ENCODE measurements around the gene RCOR1.
A peak's percentile ranks its signal among the peaks of the same experiment; 100 is the strongest.

RCOR1 gene

GRCh38 chr14:102771144-102771543, 178.7 kb downstream of the RCOR1 start:
- H3K27ac ChIP-seq (ENCODE audit: insufficient read depth, low read length, poor library complexity, severe bottlenecking) = no peak overlapping the region
- no peaks in the 10 kb centered on the region for H3K9me3 ChIP-seq (ENCODE audit: control insufficient read depth, low read length)
- no peaks in the 10 kb centered on the region for H3K27me3 ChIP-seq (replicated peaks; ENCODE audit: control insufficient read depth, insufficient read depth, low read length, poor library complexity, severe bottlenecking)
- no peaks in the 10 kb centered on the region for H3K36me3 ChIP-seq (ENCODE audit: control insufficient read depth, insufficient read depth, low read length)
- DNase-seq = no peak
- no peak overlapping the region for H3K4me3 ChIP-seq (ENCODE audit: insufficient read depth, low read depth, low read length, poor library complexity, severe bottlenecking)
- peaks cover 11% of the 10 kb centered on the region for H3K4me1 ChIP-seq (ENCODE audit: control insufficient read depth, insufficient read depth, low read length, poor library complexity, severe bottlenecking)

DNA sequence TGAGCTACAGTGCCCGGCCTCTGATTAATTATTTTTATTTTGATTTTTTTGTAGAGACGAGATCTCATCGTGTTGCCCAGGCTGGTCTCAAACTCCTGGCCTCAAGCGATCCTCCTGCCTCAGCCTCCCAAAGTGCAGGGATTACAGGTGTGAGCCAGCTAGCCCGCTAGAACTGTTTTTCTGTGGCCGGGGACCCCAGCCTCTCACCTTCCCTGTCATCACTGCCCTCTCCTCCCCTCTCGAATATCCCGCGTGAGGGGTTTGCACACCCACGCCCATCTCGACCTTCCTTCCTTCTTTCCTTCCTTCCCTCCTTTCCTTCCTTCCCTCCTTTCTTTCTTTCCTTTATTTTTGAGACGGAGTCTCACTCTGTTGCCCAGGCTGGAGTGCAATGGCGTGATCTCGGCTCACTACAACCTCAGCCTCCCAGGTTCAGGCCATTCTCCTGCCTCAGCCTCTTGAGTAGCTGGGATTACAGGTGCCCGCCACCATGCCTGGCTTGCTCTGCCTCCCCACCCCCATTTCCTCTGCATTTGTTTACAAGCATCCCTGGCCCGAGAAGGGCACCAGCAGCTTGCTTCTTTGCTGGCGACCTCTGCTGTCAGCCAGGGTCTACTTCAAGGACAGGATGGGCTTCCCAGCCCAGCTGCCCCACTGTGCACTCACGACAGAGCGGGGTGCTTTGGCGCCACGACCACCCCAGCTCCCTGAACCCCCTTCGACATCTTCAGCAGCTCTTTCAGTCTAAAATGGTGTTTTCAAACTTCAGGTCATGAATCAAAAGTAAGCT, 180.5 kb downstream of the RCOR1 start:
- Histone ChIP-seq H3K27ac (ENCODE audit: insufficient read depth, low read length, poor library complexity, severe bottlenecking) (no peak overlapping the region), H3K9me3 (ENCODE audit: control insufficient read depth, low read length) (no peaks in the 10 kb centered on the region), H3K36me3 (ENCODE audit: control insufficient read depth, insufficient read depth, low read length) (no peaks in the 10 kb centered on the region), H3K27me3 (replicated peaks; ENCODE audit: control insufficient read depth, insufficient read depth, low read length, poor library complexity, severe bottlenecking) (no peaks in the 10 kb centered on the region), H3K4me3 (ENCODE audit: insufficient read depth, low read depth, low read length, poor library complexity, severe bottlenecking) (no peak overlapping the region), H3K4me1 (ENCODE audit: control insufficient read depth, insufficient read depth, low read length, poor library complexity, severe bottlenecking) (peaks cover 17% of the 10 kb centered on the region)
- DNase-seq = no peak

DNA sequence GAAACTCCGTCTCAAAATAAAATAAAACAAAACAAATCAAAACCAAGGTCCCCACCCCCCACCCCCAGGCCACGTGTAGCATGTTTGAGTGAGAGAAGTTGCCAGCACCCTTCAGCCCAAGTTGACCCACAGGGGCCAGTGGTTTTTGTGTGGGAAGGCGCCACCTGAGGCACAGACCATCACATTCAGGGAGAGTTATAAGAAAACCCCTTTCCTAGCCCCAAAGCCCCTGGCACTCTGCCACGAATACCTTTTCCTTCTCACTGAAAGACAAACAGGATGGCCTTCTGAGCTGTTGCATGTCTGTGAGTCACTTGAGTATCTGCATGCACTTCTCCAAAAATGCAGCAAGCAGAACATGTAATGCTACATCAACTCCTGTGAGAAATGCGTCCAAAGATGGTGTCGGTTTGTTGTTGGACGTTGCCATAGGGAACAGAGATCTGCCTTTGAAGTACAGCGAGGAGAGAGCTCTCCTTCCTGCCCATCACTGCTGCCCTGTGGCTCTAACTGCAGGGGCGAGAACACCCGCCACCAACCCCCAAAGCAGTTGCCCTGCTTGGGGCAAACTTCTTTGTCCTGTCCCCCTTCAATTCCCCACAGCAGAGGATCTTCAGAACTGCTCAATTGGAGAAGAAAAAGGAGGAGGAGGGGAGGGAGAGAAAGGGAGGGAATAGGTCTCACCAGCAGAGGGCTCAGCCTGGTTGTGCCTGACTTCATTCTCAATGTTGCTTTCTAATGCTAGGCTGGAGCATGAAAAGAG, 182.1 kb downstream of the RCOR1 start:
- H3K27ac ChIP-seq (ENCODE audit: insufficient read depth, low read length, poor library complexity, severe bottlenecking) = peak overlapping the region; percentile 88
- no peaks in the 10 kb centered on the region for H3K27me3 ChIP-seq (replicated peaks; ENCODE audit: control insufficient read depth, insufficient read depth, low read length, poor library complexity, severe bottlenecking)
- no peak overlapping the region for H3K4me3 ChIP-seq (ENCODE audit: insufficient read depth, low read depth, low read length, poor library complexity, severe bottlenecking)
- H3K36me3 ChIP-seq (ENCODE audit: control insufficient read depth, insufficient read depth, low read length) = no peaks in the 10 kb centered on the region
- H3K9me3 ChIP-seq (ENCODE audit: control insufficient read depth, low read length) = no peaks in the 10 kb centered on the region
- H3K4me1 ChIP-seq (ENCODE audit: control insufficient read depth, insufficient read depth, low read length, poor library complexity, severe bottlenecking) = peaks cover 24% of the 10 kb centered on the region
- peak; percentile 46 to 64 (median 56) for DNase-seq

- DNase-seq = no peak
- H3K4me1 ChIP-seq (ENCODE audit: control insufficient read depth, insufficient read depth, low read length, poor library complexity, severe bottlenecking) = peaks cover 29% of the 10 kb centered on the region
- peak overlapping the region; percentile 88 for H3K27ac ChIP-seq (ENCODE audit: insufficient read depth, low read length, poor library complexity, severe bottlenecking)
- no peaks in the 10 kb centered on the region for H3K36me3 ChIP-seq (ENCODE audit: control insufficient read depth, insufficient read depth, low read length)
- H3K9me3 ChIP-seq (ENCODE audit: control insufficient read depth, low read length) = no peaks in the 10 kb centered on the region
- H3K4me3 ChIP-seq (ENCODE audit: insufficient read depth, low read depth, low read length, poor library complexity, severe bottlenecking) = no peak overlapping the region
- H3K27me3 ChIP-seq (replicated peaks; ENCODE audit: control insufficient read depth, insufficient read depth, low read length, poor library complexity, severe bottlenecking) = no peaks in the 10 kb centered on the region
Observed at GRCh38 chr14:102775855-102776760, 183.7 kb downstream of the RCOR1 start.

DNA sequence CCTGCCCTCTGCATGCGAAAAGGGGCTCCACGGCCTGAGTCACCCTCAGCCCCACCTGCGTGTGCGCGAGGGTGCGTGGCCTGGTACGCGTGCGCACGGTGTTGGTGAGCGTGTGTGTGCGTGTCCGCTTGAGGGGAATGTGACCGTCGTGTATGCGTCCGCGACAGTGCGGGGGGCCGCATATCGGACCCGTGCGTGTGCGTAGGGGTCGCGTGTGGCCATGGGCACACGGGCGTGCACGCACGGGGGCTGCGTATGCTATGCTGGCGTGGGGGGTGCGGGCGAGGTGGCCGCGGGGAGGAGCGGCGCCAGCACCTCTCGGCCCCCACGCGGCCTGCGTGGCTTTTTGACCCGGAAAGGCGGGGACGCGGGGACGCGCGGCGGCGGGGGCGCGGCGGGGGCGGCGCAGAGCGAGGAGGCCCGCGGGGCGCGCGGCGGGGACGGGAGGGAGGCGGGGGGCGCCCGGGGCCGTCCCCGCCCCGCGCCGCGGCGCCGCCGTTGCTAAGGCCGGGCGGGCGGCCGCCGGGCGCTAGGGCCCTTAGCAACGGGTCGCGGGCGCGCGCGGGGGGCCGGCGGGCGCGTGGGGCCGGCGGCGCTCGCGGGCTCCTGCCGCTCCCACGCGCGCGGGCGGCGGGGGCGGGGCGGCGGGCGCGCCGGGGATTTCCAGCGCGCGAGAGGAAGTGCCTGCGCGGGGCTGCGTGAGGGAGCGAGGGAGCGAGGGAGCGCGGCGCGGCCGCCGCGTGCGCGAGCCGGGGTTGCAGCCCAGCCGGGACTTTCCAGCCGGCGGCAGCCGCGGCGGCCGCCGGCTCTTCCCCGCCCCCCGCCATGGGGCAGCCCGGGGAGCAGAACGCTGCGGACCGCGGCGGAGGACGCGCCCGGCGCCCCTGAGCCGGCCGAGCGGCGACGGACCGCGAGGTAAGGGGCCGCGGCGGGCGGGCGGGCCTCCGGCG, 184.6 kb downstream of the RCOR1 start, which contains the start of gene TRAF3:
TRAF3 (plus strand) TSS at position 689 of the 950 bp plus-strand sequence. CDS start 92,753 bp downstream, outside the sequence.
- DNase-seq = peak; percentile 83 to 85 (median 84)
- peaks cover 29% of the 10 kb centered on the region for H3K4me1 ChIP-seq (ENCODE audit: control insufficient read depth, insufficient read depth, low read length, poor library complexity, severe bottlenecking)
- H3K27me3 ChIP-seq (replicated peaks; ENCODE audit: control insufficient read depth, insufficient read depth, low read length, poor library complexity, severe bottlenecking) = no peaks in the 10 kb centered on the region
- no peaks in the 10 kb centered on the region for H3K9me3 ChIP-seq (ENCODE audit: control insufficient read depth, low read length)
- H3K4me3 ChIP-seq (ENCODE audit: insufficient read depth, low read depth, low read length, poor library complexity, severe bottlenecking) = peak within 1 kb of the TSS; percentile 59
- H3K36me3 ChIP-seq (ENCODE audit: control insufficient read depth, insufficient read depth, low read length) = no peaks in the 10 kb centered on the region
- H3K27ac ChIP-seq (ENCODE audit: insufficient read depth, low read length, poor library complexity, severe bottlenecking) = peak within 1 kb of the TSS; percentile 88

- peak overlapping the region; percentile 86 for H3K27ac ChIP-seq (ENCODE audit: insufficient read depth, low read length, poor library complexity, severe bottlenecking)
- H3K4me1 ChIP-seq (ENCODE audit: control insufficient read depth, insufficient read depth, low read length, poor library complexity, severe bottlenecking) = peaks cover 29% of the 10 kb centered on the region
- no peaks in the 10 kb centered on the region for H3K27me3 ChIP-seq (replicated peaks; ENCODE audit: control insufficient read depth, insufficient read depth, low read length, poor library complexity, severe bottlenecking)
- DNase-seq = no peak
- no peaks in the 10 kb centered on the region for H3K36me3 ChIP-seq (ENCODE audit: control insufficient read depth, insufficient read depth, low read length)
- H3K4me3 ChIP-seq (ENCODE audit: insufficient read depth, low read depth, low read length, poor library complexity, severe bottlenecking) = peak overlapping the region; percentile 59
- H3K9me3 ChIP-seq (ENCODE audit: control insufficient read depth, low read length) = no peaks in the 10 kb centered on the region
Observed at GRCh38 chr14:102777711-102778337, 185.4 kb downstream of the RCOR1 start.

- Histone ChIP-seq H3K27ac (ENCODE audit: insufficient read depth, low read length, poor library complexity, severe bottlenecking) (peak overlapping the region; percentile 86), H3K4me1 (ENCODE audit: control insufficient read depth, insufficient read depth, low read length, poor library complexity, severe bottlenecking) (peaks cover 29% of the 10 kb centered on the region), H3K9me3 (ENCODE audit: control insufficient read depth, low read length) (no peaks in the 10 kb centered on the region), H3K4me3 (ENCODE audit: insufficient read depth, low read depth, low read length, poor library complexity, severe bottlenecking) (peak overlapping the region; percentile 59), H3K36me3 (ENCODE audit: control insufficient read depth, insufficient read depth, low read length) (no peaks in the 10 kb centered on the region), H3K27me3 (replicated peaks; ENCODE audit: control insufficient read depth, insufficient read depth, low read length, poor library complexity, severe bottlenecking) (no peaks in the 10 kb centered on the region)
- no peak for DNase-seq
Observed at GRCh38 chr14:102778338-102779083, 186.1 kb downstream of the RCOR1 start.

DNA sequence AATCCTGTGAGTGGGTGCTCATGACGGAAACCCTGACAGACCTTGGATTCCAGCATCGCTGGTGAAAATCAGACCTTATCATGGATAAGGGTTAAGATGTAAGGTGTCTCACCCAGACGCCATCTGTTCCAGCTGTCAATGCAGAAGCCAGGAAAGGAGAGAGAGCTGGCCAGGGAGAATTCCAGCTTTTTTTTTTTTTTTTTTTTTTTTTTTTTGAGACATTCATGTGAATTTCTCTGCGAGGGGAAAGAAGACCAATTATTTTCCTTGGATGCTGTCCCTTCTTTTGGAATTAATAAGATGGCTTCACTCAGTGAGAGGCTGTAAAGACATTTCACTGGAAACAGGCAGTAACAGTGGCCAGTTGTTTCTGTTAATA, 186.6 kb downstream of the RCOR1 start:
- H3K27me3 ChIP-seq (replicated peaks; ENCODE audit: control insufficient read depth, insufficient read depth, low read length, poor library complexity, severe bottlenecking) = no peaks in the 10 kb centered on the region
- no peaks in the 10 kb centered on the region for H3K36me3 ChIP-seq (ENCODE audit: control insufficient read depth, insufficient read depth, low read length)
- H3K4me3 ChIP-seq (ENCODE audit: insufficient read depth, low read depth, low read length, poor library complexity, severe bottlenecking) = peak overlapping the region; percentile 59
- H3K27ac ChIP-seq (ENCODE audit: insufficient read depth, low read length, poor library complexity, severe bottlenecking) = peak overlapping the region; percentile 86
- peaks cover 29% of the 10 kb centered on the region for H3K4me1 ChIP-seq (ENCODE audit: control insufficient read depth, insufficient read depth, low read length, poor library complexity, severe bottlenecking)
- DNase-seq = no peak
- H3K9me3 ChIP-seq (ENCODE audit: control insufficient read depth, low read length) = no peaks in the 10 kb centered on the region

Data from effector memory CD4-positive, alpha-beta T cell (primary cell).